Activated CD4-positive, alpha-beta T cell treated with anti-CD3 and anti-CD28 coated beads for 4 hours (primary cell): ENCODE measurements around the gene ITPR1.
A peak's percentile ranks its signal among the peaks of the same experiment; 100 is the strongest.

Experiments
- DNase-seq, 2 donors: peaks; one replicate each; pipeline ENCODE4 v3.0.0-alpha.2; 2020

ITPR1 gene

GRCh38 chr3:4729061-4729973 is 236.2 kb downstream of the ITPR1 start:
- DNase-seq: no peak

GRCh38 chr3:4730719-4731118 is 237.6 kb downstream of the ITPR1 start:
- no peak for DNase-seq

GRCh38 chr3:4731543-4732111 is 238.5 kb downstream of the ITPR1 start:
- no peak for DNase-seq

GRCh38 chr3:4732925-4733324 is 239.8 kb downstream of the ITPR1 start:
- no peak for DNase-seq

- DNase-seq: no peak
These were observed 241.3 kb downstream of the ITPR1 start for GRCh38 chr3:4734454-4734853.

- no peak for DNase-seq
These were observed 242.1 kb downstream of the ITPR1 start for GRCh38 chr3:4735243-4735642.

GRCh38 chr3:4736284-4736861 is 243.2 kb downstream of the ITPR1 start:
- no peak for DNase-seq

GRCh38 chr3:4738737-4739274 is 245.7 kb downstream of the ITPR1 start:
- no peak for DNase-seq

- peak in 1 of 2 donors; percentile 15 for DNase-seq
These were observed 246.4 kb downstream of the ITPR1 start for GRCh38 chr3:4739289-4740236.

- DNase-seq: no peak
These were observed 247.4 kb downstream of the ITPR1 start for GRCh38 chr3:4740397-4741105.

GRCh38 chr3:4741106-4741403 is 247.9 kb downstream of the ITPR1 start:
- DNase-seq: no peak

- DNase-seq: peak in 1 of 2 donors; percentile 17
These were observed 248.5 kb downstream of the ITPR1 start for GRCh38 chr3:4741404-4742307.

GRCh38 chr3:4742359-4742758 is 249.2 kb downstream of the ITPR1 start:
- no peak for DNase-seq

- no peak for DNase-seq
These were observed 250.2 kb downstream of the ITPR1 start for GRCh38 chr3:4743371-4743770.

- DNase-seq: no peak
These were observed 251.5 kb downstream of the ITPR1 start for GRCh38 chr3:4744405-4745234.

- no peak for DNase-seq
These were observed 252.1 kb downstream of the ITPR1 start for GRCh38 chr3:4745235-4745610.

- DNase-seq: no peak
These were observed 253.3 kb downstream of the ITPR1 start for GRCh38 chr3:4746241-4746958.

- no peak for DNase-seq
These were observed 255.0 kb downstream of the ITPR1 start for GRCh38 chr3:4748127-4748526.

- DNase-seq: no peak
These were observed 255.7 kb downstream of the ITPR1 start for GRCh38 chr3:4748701-4749378.
